ENCODE data around the gene UIMC1. TPM values are rescaled to one million over a fixed set of nuclear protein-coding genes. Genes with fewer than 3 reads are reported as not detected.

Gene UIMC1
- polyA plus RNA-seq, 1 donor, result 29.0 TPM

DNA sequence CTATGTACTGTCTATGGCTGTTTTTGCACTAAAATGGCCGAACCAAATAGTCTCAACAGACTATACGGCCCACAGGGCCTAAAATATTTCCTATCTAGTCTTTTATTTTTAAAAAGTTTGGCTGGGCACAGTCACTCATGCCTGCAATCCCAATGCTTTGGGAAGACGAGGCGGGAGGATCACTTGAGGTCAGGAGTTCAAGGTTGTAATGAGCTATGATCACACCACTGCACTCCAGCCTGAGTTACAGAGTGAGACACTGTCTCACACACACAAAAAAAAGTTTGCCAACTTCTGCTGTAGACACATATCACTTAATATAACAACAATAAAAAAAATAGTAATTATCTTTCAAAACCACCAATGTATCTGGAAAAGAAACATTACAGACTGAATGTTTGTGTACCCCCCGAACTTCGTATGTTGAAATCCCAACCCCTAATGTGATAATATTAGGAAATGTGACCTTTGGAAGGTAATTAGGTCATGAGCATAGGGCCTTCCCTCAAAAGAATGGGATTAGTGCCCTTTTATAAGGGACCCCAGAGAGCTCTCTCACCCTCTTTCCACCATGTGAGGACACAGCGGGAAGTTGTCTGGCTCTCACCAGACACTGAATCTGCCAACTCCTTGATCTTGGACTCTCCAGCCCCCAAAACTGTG lies 53.9 kb downstream of the UIMC1 start:
- DNase-seq, result no peak

DNA sequence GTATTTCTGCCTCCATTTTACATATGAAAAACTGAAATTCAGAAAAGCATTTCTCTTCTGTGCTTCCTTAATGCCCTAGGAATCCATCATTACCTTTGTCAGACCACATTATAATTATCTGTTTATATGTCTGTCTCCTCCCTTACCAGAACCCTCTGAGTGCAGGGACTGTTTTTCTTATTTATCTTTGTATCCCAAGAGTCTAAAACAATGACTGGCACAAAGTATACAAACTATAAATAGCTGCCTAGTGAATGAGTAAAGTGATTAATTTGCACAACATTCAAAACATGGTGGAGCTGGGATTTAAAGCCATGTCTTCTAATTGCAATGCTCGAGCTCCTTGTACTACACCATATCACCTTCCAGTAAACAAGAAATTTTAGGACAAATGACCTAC lies 58.1 kb downstream of the UIMC1 start:
- DNase-seq, result no peak

DNA sequence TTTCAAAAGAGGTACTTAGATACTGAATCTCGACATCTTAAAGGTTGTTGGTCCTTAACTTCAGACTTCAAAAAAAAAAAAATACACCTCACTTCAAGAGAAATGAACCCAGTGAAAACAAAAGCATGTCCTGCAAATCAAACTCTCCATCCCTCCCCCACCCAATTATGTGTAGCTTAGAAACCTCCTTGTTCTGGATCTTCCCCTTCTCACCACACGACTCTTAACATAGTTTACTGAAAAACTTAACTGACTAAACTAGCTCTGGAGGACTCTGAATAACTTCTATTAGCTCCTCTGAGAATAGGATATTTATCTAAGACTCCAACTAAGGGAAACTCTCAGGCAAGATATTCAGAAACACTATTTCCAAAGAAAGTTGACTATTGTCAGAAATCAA lies 58.7 kb downstream of the UIMC1 start:
- DNase-seq, result no peak

DNA sequence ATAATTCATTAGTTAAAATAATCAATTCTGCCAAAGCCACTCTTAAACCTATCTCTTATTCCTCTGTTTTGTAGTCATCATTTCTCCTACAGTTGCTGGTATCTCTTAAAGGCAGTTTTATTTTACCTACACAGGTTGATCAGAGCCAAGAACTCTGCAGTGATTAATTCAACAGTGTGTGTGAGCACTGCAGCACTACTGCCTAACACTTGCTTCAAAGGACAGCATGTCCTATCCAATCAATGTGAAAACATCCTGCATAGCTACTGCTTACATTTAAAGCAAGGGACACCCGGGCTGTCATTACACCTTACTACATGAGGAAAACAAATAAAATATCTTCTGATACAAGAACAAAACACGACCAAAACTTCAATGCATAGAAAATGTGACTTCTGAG lies 62.3 kb downstream of the UIMC1 start:
- no peak for DNase-seq

DNA sequence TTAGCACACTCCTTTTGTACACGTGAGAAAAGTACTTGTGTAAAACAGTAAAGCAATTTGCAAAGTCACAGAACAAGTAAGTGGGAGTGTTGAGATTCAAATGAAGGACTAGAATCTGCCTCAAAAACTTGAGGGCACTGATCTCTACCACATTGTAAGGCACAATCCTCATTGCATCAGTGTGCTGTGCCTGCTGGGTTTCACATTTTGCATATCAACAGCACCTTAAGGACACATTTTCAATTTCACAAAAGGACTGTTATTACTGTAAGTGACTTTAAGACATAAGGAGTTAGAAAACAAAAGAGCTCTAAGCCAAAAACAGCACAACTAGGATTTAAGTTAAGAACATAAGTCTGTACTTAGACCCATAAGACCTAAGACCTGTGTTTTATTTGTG lies 62.8 kb downstream of the UIMC1 start:
- DNase-seq, result no peak

DNA sequence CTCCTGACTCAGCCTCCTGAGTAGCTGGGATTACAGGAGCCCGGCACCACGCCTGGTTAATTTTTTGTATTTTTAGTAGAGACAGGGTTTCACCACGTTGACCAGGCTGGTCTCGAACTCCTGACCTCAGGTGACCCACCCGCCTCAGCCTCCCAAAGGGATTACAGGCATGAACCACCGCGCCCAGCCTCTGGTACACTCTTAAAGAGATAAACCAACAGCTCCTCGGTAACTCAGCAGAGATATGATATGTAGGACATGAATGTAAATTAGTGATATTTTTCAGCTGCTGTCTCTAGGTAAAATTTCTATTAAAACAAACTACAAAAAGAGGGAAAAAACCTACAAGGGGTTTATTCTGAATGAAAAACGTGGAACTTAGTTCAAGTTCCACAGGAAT lies 64.6 kb downstream of the UIMC1 start:
- DNase-seq, result no peak

DNA sequence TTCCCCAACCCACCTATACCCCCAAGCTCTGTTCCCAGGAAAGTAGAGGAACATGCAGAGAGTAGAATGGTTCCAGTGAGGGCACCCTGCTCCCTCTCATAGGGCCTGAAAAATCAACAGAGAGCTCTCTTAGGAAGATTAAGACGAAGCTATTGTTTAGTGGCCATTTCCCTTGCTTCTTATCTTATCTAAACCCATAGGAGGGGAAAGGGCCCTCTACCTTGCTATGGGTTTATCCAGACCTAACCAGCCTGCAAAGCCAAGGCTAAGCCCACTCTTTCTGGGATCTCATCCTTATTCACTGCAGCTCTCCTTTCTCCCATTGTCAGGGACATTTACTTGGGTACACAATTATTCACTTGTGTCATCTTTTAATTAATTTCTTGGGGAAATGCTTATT lies 68.1 kb downstream of the UIMC1 start:
- DNase-seq, result no peak

DNA sequence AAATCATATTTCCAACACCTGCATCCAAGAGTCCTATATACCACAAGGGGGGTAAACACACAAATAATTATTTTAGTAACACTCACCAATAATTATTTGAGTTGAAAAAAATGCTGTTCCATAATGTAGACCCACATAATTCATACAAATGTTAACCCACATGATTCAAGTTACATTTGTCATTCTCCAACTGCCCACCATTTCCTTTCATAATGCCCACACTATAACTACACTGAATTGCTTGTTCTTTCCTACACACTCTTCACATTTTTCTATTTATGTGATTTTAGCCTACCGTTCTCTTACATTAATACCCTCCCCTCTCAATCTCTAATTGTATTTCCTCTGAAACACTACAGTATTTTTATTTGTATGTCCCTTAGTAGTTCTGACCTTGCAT lies 71.6 kb downstream of the UIMC1 start:
- DNase-seq, result no peak

DNA sequence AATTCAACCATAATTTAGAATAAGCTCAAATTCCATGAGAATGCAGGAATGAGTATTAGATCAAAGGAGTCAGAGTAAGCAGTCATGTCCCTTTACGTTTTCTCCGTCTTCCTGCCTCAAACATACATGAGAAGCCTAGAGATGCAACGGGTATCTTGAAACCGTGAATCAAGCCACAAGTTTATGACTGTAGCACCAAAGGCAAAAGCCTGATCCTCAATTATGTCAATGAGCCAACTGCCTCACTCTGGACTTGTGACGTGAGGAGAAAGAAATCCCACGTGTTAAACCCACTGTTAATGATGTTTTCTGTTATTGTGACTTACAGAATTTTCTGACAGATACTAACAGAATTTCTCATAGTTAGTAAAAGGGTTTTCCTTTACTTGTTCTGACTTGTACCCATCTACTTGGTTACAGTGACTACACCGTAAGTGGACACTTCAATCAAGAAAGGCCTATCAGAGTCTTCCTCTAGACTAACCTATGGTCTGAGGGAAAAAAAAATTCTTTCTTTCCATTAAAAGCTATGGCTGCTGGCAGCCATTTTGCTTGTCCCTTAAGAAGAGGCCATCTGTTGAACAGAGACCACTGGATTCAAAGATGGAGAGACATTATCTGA lies 72.2 kb downstream of the UIMC1 start:
- no peak for DNase-seq

DNA sequence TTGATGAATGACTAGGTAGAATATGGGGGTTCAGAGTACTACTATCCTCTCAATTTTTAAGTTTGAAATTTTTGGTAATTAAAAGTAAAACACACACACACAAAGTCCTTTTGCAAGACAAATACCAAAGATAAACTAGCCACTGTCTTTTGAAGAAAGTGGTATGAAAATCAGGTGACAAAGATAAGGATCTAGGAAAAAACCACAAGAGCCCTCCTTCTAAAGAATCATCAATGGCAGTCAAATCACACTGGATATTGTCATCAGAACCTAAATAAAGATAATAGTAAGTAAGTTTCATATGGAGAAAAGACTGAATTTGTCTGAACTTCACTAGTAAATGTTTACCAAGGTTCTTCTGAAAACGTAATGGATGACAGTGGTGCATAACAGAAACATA lies 76.9 kb downstream of the UIMC1 start:
- no peak for DNase-seq

DNA sequence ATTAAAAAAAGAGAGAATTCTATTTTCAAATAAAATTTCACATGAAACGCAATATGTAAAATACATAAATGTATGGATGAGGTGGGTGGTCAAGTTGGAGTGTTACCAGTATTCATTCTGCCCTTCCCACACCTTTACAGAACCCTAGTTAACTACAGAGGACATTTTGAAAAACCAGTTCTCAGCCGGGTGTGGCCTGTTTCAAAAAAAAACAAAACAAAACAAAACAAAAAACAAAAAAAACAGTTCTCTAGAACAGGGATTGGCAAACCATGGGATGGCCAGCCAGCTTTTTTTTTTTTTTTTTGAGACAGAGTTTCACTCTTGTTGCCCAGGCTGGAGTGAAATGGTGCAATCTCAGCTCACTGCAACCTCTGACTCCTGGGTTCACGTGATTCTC lies 79.0 kb downstream of the UIMC1 start:
- DNase-seq, result no peak

DNA sequence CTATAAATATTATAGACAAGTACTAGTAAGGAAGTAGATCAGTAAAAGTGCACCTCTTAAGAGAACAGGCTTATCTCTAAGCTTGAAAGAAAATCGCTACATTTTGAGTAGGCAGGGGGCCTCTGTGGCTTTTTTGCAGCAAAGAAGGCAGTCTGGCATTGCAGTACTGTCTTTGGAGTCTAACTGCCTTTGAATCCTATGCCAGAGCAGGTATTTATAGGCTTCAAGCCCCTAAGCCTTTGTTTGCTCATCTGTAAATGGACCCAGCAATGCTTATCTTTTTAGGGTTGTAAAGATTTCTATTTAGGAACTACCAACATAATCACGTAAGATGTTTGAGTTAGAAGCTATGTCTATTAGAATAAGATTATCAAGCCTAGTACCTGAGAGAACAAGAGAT lies 83.8 kb downstream of the UIMC1 start:
- DNase-seq, result no peak

DNA sequence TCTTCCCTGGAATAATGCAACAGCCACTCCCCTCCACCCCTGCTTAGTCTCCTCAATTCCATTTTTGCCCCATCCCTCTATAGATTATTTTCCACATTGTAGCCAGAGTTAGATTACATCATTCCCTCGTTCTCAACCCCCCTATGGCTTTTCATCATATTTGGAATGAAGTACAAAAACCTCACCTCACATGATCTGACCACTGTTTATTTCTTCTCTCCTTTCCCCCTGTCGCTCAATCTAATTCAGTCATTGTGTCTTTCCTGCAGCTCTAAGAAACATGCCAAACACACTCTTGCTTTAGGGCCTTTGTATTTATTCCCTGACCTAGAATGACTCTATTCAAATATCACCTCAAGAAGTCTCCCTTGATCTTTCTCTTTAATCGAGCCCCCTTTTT lies 84.9 kb downstream of the UIMC1 start:
- no peak for DNase-seq

DNA sequence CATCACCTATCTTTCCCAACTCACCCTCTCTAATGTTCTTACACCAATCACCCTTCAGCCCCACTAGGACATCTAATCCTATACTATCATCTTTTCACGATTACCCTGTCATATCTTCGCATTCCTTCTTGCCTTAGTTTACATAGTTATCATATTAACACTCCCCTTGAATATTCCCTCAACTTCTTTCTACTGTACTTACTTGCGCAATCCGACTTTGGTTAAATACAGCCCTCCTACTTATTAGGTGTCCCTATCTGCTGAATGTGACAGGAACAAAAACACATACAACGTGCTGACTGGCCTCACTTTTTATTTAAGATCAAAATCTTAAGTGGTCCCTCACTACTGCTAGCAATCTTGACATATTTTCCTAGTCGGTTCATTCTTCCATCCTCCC lies 88.0 kb downstream of the UIMC1 start:
- DNase-seq, result no peak

DNA sequence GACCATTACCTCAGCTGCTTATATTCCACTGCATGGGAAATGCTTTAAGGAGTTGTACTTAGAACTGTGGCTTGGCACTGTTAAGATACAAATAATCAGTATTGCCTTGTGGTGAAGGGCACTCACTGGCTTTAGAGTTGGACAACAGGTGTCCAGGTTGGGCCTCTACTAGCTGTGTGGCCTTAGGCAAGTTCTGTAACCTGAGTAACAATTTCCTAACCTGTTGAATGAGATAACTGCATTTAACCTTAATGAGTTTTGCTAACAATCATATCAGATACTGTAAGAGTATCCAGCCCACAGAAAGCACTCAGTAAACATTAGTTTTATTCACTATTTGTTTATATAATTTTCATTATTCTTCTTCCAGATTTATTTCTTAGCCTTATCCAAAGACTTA lies 90.2 kb downstream of the UIMC1 start:
- no peak for DNase-seq

DNA sequence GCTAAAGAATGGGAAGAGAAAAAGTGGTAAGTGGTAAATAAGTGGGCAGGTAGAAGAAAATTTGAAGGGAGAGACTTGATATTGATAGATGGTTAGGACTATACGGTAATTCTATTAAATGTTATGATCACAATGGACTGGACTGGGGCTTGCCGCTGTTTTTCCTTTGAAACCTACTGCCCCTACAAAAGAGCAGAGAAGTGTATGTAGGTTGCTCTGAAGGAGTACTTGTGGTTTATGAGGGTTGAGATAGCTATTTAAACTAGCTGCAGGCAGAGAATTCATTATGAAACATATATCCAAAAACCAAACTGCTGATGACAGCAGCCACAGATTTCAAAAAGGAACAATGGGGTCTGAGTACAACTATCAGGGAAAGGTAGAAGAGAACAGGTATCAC lies 90.7 kb downstream of the UIMC1 start:
- DNase-seq, result no peak

DNA sequence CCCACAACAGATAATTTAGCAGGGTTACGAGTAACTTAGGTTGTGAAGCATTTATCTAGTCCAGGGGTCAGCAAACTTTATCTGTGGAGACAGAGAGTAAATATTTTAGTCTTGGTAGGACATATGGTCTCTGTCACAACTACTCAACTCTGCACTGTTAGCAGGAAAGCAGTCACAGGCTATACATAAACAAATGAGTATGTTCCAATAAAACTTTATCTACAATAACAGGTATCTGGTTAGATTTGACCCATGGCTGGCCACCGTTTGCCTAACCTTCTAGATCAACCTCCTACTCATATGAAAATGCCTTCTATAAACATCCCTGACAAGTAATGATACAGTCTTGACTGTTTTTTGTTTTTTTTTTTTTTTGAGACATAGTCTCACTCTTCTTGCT lies 94.5 kb downstream of the UIMC1 start:
- DNase-seq, result no peak

DNA sequence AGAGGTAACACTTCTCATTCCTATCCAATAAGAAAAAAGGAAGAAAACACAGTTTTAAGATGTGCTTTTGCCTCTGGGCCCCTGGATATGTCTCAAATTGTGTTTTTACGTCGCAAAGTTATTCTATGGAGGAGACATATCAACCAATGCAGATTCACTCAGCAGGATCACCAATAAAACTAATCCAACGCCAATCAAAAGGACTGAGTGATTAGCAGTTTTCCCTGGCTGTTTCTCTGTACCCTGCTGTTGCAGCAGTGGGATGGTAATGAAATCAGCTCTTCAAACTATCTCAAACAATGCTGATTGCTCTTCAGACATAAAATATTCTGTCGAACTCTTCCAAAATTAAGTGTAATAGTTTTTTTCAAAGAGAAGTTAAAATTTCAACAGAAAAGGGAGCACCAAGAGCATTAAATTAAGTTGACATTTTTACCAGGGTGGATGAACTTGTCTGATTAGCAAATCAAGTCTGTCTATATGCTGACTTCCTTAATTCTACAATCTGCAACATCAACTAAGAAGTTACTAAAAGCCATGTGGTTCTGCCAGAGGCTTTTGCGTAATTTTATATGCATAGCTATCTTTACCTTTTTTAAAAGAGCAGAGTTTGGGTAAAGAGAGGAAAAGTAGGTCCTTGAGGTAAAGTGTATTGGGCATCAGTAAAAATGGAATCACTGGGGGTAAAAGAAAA lies 97.8 kb downstream of the UIMC1 start:
- DNase-seq, result no peak

DNA sequence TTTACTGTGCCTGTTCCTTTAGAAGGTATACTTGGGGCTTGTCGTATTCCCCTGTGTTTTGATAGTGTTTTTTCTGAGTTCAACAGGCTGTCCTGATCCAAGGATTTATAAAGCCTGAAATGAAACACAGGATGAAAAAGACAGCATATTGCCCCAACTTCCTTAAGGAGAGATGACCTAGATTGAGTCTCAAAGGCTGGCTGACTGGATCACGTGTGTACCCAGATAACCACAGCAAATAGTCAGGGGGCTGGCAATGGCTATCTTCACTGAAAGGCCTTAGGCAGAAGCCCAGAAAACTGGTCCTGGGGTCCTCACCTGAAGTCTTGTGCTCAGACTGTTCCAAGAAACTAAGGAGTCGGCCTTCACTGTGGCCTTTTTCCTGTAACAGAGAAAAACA lies 99.8 kb downstream of the UIMC1 start:
- DNase-seq, result no peak

DNA sequence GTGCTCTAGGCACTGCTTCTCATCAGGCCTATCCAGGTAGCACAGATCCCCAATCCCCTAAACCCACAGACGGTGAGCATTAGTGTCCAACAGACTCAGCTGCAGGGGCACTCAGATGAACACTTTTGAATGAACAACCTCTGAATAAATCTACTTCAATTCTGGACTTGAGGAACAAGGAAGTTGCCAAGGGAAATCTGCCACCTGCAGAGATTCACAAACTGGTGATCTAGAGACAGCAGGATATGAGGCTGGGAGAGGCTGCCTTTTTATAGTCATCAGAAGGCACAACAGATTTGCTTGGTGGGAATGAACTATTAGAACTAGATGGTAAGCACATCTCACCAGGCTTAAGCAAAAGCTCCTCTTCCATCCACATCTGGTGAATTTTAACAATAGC lies 100.5 kb downstream of the UIMC1 start:
- DNase-seq, result no peak

DNA sequence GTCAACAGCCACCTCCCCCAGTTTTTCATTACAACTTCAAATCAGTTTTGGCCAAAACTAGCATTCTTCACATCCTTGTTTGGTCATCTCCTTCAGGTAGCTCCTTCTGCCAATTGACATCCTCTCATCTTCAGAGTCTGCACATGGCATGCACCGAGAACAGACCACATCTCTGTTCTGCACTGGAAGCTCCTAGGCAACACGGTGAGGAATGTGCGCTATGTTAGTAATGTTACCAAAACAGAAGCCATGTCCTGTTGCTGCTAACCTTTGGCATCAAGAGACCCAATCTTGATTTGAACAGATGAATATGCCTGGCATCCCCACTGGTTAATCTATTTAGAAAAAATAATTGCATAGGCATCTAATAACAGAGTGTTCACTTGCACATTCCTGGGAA lies 102.3 kb downstream of the UIMC1 start:
- DNase-seq, result no peak

DNA sequence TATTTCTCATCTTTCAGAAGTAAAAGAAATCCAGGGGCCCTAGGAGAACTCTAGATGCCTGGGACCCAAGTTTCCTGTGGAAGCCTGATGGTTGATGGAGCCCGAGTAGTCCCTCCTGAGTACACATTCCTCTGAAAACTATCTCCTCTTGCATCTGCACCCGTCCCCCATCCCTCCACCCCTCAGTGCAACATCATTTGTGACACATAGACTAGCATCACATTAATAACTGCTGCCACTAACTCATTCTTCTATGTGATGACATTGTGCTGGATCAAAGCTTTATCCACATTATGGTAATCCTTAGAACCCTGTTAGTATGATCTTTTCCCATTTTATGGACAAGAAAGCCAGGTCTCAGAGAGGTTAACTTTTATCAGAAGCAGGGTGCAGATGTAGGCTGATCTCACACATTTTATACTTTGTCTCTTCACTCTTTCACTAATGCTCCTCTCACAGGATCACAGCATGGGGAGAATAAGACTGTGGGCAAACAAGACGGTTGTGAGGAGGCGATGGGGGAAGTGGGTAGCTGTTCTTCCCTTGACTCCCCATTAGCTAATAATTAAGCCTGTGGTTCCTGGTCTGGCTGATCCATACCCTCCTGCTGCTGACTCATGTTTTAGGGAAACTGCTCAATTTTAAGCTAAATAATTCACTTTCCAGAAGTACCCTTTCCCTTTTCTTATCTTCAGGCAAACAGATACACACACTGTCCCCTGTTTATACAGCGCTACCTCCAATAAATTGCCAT lies 103.5 kb downstream of the UIMC1 start:
- no peak for DNase-seq

DNA sequence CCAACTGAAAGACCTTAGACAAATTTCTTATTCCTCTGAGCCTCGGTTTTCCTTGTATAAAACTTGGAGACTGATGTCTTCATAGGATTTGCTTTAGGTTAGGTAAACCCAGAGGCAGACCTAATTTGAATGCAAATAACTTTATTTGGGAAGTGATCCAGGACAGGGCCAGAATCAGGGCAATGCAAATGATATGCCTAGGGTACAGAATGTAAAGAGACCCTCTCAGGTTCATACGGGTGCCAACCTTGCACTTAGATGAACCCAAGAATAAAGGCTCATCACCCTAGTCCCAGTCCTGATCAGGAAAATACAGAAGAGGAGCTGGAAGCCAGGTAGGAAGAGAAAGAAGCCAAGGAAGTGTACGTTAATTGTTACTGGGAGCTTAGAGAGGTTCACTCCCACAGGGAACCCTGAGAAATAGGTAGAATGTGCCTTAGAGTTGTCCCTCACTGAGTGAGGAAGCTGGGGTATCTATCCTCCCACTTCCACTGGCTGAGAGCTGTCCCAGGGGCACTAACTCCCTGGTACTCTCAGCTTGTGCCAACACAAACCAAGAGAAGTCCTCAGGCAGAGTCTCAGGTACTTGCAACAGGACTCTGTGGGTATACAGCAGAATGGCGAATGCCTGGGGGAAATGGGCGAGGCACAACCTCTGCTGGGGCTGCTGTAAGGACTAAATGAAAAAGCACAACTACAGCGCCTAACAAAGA lies 104.3 kb downstream of the UIMC1 start:
- DNase-seq, result no peak
